Ishikawa (cell line): ENCODE data around the gene SHPK.

Experiments
- CEBPB ChIP-seq: IDR thresholded peaks from 2 replicates; pipeline ENCODE4 v1.6.1; 2012
- CREB1 ChIP-seq: IDR thresholded peaks from 2 replicates; pipeline ENCODE4 v1.6.1; 2012; ENCODE audit warnings: low read depth
- EGR1 ChIP-seq: IDR thresholded peaks from 2 replicates; pipeline ENCODE4 v1.6.1; 2012
- EP300 ChIP-seq: IDR thresholded peaks from 2 replicates; pipeline ENCODE4 v1.6.1; 2012; ENCODE audit warnings: borderline replicate concordance
- FOXM1 ChIP-seq: IDR thresholded peaks from 2 replicates; pipeline ENCODE4 v1.6.1; 2012; ENCODE audit warnings: low read depth, borderline replicate concordance
- MAX ChIP-seq: IDR thresholded peaks from 2 replicates; pipeline ENCODE4 v1.6.1; 2012
- NFIC ChIP-seq: IDR thresholded peaks from 2 replicates; pipeline ENCODE4 v1.6.1; 2012
- RAD21 ChIP-seq: IDR thresholded peaks from 2 replicates; pipeline ENCODE4 v1.6.1; 2012; ENCODE audit warnings: low read depth
- REST ChIP-seq: IDR thresholded peaks from 2 replicates; pipeline ENCODE4 v1.6.1; 2012; ENCODE audit warnings: low read depth, mild to moderate bottlenecking
- TAF1 ChIP-seq: IDR thresholded peaks from 2 replicates; pipeline ENCODE4 v1.6.1; 2012; ENCODE audit warnings: low read depth, mild to moderate bottlenecking
- TCF12 ChIP-seq: IDR thresholded peaks from 2 replicates; pipeline ENCODE4 v1.6.1; 2012; ENCODE audit warnings: low read depth
- TEAD4 ChIP-seq: IDR thresholded peaks from 2 replicates; pipeline ENCODE4 v1.6.1; 2012
- YY1 ChIP-seq: IDR thresholded peaks from 2 replicates; pipeline ENCODE4 v1.6.1; 2012; ENCODE audit warnings: low read depth
- ZBTB7A ChIP-seq: IDR thresholded peaks from 2 replicates; pipeline ENCODE4 v1.6.1; 2012; ENCODE audit warnings: low read depth
- TF ChIP-seq, protein P1 (sequence below): IDR thresholded peaks from 2 replicates; pipeline ENCODE4 v1.6.1; 2012

SHPK gene

GRCh38 chr17:3681057-3681456 is 45.0 kb upstream of the SHPK start:
- TF ChIP-seq TAF1 (no peak), CEBPB (no peak), RAD21 (no peak), YY1 (no peak), CREB1 (no peak), FOXM1 (no peak), EGR1 (no peak), NFIC (no peak), EP300 (no peak), REST (no peak), MAX (no peak), ZBTB7A (no peak), TCF12 (no peak), TEAD4 (no peak)
- TF ChIP-seq, protein P1, sequence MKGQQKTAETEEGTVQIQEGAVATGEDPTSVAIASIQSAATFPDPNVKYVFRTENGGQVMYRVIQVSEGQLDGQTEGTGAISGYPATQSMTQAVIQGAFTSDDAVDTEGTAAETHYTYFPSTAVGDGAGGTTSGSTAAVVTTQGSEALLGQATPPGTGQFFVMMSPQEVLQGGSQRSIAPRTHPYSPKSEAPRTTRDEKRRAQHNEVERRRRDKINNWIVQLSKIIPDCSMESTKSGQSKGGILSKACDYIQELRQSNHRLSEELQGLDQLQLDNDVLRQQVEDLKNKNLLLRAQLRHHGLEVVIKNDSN = no peak

DNA sequence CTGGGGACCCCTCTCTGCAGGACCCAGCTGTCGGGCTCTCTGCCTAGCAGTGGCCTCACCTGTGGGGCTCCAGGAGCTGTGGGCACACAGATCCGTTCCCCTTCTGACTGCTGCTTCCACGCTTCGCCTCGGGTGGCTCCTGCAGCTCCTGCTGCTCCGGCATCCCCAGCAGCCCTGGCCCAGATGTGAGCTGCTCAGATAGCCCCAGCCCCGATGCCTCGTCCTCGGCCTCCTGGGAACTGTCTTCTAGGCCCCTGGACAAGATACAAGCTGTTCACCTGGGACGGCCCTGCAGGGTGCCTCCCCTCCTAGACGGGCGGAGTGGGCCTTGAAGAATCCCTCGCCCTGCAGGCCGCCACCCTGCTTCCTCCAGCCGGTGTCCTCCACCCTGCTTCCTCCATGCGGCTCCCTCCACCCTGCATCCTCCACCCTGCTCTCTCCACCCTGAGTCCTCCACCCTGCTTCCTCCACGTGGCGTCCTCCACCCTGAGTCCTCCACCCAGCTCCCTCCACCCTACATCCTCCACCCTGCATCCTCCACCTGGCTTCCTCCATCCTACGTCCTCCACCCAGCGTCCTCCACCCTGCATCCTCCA is 43.6 kb upstream of the SHPK start:
- TF ChIP-seq TEAD4 (no peak), TCF12 (no peak), CREB1 (no peak), EGR1 (no peak), TAF1 (no peak), REST (no peak), NFIC (no peak), EP300 (no peak), FOXM1 (no peak), ZBTB7A (no peak), YY1 (no peak), CEBPB (no peak)
- TF ChIP-seq, protein P1 = no peak

DNA sequence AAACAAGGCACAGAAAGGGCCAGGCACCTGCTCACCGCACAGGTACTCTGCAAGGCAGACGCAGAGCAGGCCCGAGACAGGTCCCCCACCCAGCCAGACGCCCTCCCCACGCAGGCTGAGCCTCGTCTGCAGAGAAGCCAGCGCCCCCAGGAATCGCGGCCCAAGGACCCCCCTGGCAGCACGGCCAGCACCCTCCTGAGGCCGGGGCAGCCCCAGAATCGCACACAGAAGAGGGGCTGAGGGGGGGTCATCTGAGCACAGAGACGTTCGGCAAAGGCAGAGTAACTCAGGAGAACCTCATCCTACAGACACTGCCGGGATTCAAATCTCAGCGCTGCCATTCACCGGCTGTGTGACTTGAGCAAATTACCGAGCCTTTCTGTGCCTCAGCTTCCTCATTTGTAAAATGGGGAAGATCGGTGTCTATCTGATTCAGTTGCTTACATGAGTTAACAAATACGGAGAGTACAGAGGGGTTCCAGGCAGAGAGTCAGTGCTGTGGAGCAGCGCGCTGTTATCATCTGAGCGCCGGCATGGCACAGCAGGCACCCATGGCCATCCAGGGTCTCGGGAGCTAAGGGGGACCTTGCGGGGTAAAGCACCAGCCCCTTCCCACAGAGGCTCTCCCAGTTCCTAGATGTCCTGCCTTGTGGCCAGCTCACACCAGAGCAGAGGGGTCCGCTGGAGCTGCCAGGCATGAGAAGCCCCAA is 42.9 kb upstream of the SHPK start:
- TF ChIP-seq MAX (no peak), CREB1 (no peak)

DNA sequence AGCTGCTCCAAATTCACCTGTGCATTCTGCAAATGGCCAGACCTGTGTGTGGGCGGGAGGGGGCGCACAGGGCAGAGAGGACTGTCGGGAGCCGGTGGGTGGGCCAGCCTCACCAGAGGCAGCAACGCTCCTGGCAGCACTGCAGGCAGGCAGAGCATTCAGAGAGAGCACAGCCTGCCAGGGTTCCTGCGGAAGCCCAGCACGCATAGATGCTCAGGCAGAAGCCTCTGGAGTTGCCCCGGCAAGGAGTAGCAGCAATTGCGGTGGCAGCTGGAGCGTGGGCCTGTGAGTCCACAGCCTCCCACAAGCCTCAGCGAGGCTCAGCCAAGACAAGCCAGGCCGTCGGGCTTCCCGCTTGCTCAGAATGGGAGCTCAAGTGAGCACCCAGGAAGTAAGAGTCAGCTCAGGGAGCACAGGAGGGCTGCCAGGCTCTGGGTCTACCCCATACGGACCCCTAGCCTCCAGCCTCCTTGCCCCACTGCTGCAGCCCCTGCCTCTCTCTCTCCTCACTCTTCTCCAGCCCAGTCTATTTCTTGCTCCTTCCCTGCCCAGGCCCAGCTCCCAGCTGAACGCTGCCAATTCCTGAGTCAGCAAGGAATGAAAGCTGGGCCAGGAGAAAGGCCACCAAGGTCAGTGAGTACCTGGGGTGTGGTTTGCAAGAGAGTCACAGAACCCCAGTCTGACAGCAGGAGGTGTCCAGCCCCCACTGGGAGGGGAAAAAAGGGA is 42.2 kb upstream of the SHPK start:
- TF ChIP-seq TCF12 (no peak), CEBPB (no peak), MAX (no peak), ZBTB7A (no peak), YY1 (no peak)
- TF ChIP-seq, protein P1 = no peak

DNA sequence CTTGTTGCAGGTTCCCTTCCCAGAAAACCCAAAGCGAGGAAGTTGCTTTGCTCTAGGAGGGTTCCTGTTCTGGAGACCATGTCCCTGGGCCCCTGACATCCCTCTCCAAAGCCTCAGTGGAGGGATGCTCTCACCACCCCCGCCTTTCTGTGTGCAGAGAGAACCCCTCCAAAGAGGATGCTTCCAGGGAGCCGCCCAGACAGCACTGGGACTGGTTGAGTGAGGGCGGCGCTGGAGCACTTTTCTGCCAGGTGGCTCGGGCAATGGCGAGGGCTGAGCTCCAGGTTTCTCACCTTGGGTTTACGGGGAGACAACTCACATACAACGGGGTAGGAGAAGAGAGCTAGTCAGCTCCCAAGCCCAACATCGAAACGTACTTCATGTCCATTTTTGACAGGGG is 39.8 kb upstream of the SHPK start:
- TF ChIP-seq RAD21 (no peak), MAX (no peak), CREB1 (no peak), REST (no peak), YY1 (no peak)
